Urothelium cell line (cell line): ENCODE data around the gene USP37.

Source experiments
- DNase-seq: peaks from one replicate; pipeline ENCODE4 v3.0.0; 2011; ENCODE audit warnings: low spot score, mixed read lengths
- FAIRE-seq: peaks from 2 replicates; lab custom pipeline; 2011; peaks lifted over from hg19 to GRCh38; lab: Jason Lieb, UNC

The USP37 gene

GRCh38 chr2:218432676-218433365 lies 135.3 kb downstream of the USP37 start:
- FAIRE-seq (no peak), DNase-seq (no peak)

DNA sequence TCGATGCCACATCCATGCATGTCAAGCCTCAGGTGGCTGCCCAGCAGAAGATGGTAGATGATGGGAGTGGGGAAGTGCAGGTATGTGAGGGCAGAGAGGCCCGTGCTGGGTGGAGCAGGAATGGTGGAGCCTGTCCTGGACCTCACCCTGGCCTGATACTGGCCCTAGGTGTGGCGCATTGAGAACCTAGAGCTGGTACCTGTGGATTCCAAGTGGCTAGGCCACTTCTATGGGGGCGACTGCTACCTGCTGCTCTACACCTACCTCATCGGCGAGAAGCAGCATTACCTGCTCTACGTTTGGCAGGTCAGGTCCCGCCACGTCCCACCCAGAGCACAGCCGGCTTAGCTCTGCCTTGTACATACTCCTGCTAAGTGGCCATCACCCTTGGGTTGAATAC lies 136.3 kb downstream of the USP37 start:
- DNase-seq = no peak
- no peak for FAIRE-seq

DNA sequence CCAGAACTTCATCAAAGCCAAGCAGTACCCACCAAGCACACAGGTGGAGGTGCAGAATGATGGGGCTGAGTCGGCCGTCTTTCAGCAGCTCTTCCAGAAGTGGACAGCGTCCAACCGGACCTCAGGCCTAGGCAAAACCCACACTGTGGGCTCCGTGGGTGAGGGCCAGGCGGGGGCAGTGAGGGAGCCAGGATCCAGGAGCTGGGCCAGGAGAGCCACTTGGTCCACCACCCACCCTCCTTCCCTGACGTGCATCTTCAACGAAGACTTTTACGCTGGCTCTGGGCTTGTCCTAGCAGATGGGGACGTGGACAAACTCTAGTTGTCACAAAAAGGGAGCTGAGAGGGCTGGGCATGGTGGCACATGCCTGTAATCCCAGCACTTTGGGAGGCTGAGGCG lies 137.4 kb downstream of the USP37 start:
- FAIRE-seq (no peak), DNase-seq (no peak)

DNA sequence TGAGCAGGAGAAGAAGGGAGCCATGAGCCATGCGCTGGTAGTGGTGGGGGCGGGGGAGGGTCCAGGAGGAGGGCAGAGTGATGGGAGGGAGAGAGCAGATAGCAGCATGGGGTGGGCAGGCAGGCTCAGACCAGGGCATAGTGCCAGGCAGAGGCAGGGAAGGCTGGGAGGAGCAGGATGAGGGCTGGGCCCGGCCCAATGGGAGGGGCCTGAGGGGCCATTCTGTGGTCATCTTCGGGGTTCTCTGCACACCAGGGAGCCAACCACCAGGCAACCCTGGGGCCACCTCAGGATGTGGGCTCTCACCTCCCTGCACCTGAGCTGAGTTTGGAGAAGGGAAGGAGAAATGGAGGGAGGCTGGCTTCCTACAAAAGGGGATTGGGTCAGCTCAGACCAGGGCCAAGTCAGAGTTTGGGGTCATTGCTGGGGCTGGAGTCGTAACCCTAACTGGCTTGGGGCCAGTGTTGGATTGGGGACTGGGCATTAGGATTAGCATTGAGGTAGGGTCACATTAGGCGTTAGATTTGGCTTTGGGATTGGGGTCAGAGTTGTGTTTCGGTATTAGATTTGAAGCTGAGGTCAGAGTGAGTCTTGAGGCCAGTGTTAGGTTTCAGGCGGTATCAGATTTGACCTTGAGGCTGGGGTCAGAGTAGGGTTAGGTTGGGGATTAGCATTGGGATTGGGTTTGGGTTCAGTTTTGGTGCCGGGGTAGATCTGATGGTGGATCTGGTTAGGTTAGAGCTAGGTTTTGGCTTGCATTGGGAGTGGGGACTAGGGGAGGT lies 138.0 kb downstream of the USP37 start:
- no peak for DNase-seq
- no peak for FAIRE-seq

- FAIRE-seq = no peak
- no peak for DNase-seq
These were observed 139.1 kb downstream of the USP37 start for GRCh38 chr2:218428846-218429558.

- DNase-seq = no peak
- no peak for FAIRE-seq
These were observed 140.4 kb downstream of the USP37 start for GRCh38 chr2:218427741-218428140.

DNA sequence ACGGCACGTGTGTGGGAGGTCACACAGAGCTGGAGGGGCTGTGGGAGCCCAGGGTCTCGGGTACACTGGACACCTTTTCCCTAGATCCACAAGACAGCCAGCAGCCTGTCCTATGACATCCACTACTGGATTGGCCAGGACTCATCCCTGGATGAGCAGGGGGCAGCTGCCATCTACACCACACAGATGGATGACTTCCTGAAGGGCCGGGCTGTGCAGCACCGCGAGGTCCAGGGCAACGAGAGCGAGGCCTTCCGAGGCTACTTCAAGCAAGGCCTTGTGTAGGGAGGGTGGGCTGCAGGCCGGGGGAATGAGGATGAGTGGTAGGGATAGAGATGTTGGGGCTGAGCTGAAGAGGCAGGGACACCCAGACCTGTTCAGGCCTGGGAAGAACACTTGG lies 142.6 kb downstream of the USP37 start:
- DNase-seq (no peak), FAIRE-seq (no peak)

GRCh38 chr2:218423584-218423983 lies 144.6 kb downstream of the USP37 start:
- no peak for FAIRE-seq
- DNase-seq = no peak

- no peak for FAIRE-seq
These were observed 145.6 kb downstream of the USP37 start for GRCh38 chr2:218422403-218423086.

GRCh38 chr2:218421027-218421426 lies 147.1 kb downstream of the USP37 start:
- FAIRE-seq = no peak
- no peak for DNase-seq

More at GRCh38 chr2:218422403-218423086, 145.6 kb downstream of the USP37 start:
- DNase-seq = no peak

- FAIRE-seq = no peak
These were observed 148.4 kb downstream of the USP37 start for GRCh38 chr2:218419630-218420216.

GRCh38 chr2:218418717-218419458 lies 149.3 kb downstream of the USP37 start, which contains the start of gene VIL1:
VIL1 (plus strand) TSS chr2:218419123; CDS start chr2:218423779, 4,656 bp downstream.
- FAIRE-seq (no peak), DNase-seq (no peak)

More at GRCh38 chr2:218419630-218420216, 148.4 kb downstream of the USP37 start:
- no peak for DNase-seq

GRCh38 chr2:218418321-218418716 lies 149.8 kb downstream of the USP37 start:
- no peak for FAIRE-seq

GRCh38 chr2:218407717-218408116 lies 160.4 kb downstream of the USP37 start:
- FAIRE-seq (no peak), DNase-seq (no peak)

More at GRCh38 chr2:218418321-218418716, 149.8 kb downstream of the USP37 start:
- DNase-seq = no peak

DNA sequence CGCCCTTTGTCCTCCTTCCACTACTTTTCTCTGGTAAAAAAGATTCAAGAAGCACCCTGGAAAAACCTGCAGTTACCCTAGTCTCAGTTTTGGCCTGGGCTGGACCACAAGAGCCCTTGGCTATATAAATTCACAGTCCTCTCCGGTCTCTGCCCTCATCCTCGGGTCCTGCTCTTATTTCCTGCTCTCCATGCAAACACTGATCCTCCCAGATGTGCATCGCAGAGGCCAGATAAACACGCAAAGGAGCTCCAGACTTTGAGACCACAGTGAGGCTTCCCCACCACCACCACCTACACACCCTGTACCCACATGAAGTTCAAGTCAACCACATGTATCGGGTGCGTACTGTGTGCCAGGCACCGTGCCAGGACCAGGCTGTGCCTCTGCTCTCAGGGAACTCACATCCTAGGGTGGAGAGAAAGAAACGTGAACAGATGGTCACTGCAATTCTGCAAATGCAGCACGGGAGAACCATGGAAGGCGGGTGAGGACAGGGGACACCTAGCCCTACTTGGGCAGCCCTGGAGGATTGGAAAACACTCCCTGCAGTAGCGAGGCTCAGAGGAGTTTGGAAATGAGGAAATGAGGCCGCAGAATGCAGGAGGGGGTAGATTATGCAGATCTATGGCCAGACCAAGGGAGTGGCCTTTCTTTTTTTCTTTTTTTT lies 161.1 kb downstream of the USP37 start:
- DNase-seq = no peak
- FAIRE-seq = peak; percentile 90

DNA sequence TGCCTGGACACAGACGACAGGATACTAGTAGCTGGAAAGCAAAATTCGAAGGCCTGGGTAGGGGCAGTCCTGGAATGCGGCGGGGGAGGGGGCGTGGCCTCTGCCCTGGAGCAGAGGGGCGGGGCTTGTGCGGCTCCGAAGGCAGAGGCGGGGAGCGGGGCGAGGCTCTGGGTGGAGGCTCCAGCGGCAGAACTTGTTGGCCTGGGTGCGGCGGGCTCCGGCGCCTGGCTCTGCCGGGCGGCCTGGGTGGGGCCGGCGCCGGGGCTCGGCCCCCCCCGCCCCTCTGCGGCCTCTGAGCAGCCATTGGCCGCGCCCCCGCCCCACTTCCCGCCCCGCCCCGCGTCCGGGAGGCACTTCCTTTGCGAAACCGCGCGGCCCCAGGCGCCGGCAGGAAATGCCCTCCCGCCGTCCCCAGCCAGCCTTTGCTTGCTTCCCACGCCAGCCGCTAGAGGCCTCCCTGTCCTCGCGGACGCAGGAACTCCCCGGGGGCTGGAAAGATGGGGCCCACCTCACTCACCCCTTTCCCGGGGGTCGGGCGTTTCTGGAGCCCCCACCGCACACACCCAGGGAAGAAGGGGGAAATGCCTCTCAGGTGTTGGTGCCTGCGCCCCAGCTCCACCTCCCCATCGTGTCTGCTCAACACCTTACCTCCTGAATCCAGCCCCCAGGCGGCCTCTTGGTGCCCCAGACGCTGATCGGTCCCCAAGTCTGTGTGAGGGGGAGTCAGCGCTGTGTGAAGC lies 161.8 kb downstream of the USP37 start:
- DNase-seq (peak; percentile 98), FAIRE-seq (no peak)

- no peak for DNase-seq
- no peak for FAIRE-seq
These were observed 162.4 kb downstream of the USP37 start for GRCh38 chr2:218405746-218406208.

DNA sequence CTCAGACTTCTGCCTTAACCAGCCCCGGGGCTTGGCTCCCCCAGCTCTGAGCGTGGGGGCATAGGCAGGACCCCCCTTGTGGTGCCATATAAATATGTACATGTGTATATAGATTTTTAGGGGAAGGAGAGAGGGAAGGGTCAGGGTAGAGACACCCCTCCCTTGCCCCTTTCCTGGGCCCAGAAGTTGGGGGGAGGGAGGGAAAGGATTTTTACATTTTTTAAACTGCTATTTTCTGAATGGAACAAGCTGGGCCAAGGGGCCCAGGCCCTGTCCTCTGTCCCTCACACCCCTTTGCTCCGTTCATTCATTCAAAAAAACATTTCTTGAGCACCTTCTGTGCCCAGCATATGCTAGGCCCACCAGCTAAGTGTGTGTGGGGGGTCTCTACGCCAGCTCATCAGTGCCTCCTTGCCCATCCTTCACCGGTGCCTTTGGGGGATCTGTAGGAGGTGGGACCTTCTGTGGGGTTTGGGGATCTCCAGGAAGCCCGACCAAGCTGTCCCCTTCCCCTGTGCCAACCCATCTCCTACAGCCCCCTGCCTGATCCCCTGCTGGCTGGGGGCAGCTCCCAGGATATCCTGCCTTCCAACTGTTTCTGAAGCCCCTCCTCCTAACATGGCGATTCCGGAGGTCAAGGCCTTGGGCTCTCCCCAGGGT lies 162.9 kb downstream of the USP37 start:
- FAIRE-seq = no peak
- no peak for DNase-seq
